Measurements from ENCODE around the gene ATP2B1. TPM values are rescaled to one million over a fixed set of nuclear protein-coding genes. Genes with fewer than 3 reads are reported as not detected.

The ATP2B1 gene
- total RNA-seq, 1 experiment from 2014 or later = 20.6 TPM

- H3K4me3 Mint-ChIP-seq = no peak overlapping the region
- Histone ChIP-seq H3K27me3 (ENCODE audit: insufficient read depth, low read length) (no peaks in the 10 kb centered on the region), H2AFZ (ENCODE audit: low read length) (no peak overlapping the region), H3K56ac (ENCODE audit: insufficient read length, low read depth, low read length) (no peak overlapping the region), H3K4me2 (ENCODE audit: insufficient read depth, insufficient read length, low read length) (no peak overlapping the region), H2BK5ac (ENCODE audit: insufficient read length, low read length) (no peak overlapping the region), H3K23ac (ENCODE audit: insufficient read length, low read depth, low read length) (no peak overlapping the region), H3K18ac (ENCODE audit: insufficient read length, low read depth, low read length) (no peak overlapping the region), H3K4me1 (ENCODE audit: insufficient read depth, low read length) (no peaks in the 10 kb centered on the region), H3K9ac (ENCODE audit: extremely low read depth, insufficient read length, low read length) (no peak overlapping the region), H3K27ac (ENCODE audit: insufficient read length, low read depth, low read length) (no peak overlapping the region), H4K5ac (ENCODE audit: insufficient read length, low read depth, low read length) (no peak overlapping the region), H3K4ac (ENCODE audit: low read depth, low read length) (no peak overlapping the region), H3T11ph (ENCODE audit: low read length) (no peak overlapping the region), H4K20me1 (ENCODE audit: control insufficient read depth, insufficient read depth, insufficient read length) (no peaks in the 10 kb centered on the region), H2BK20ac (ENCODE audit: low read depth, low read length, poor library complexity, severe bottlenecking) (no peak overlapping the region), H3K14ac (ENCODE audit: insufficient read depth, low read length) (no peak overlapping the region), H3K9me3 (ENCODE audit: control insufficient read depth, low read depth, low read length) (no peaks in the 10 kb centered on the region), H2AK5ac (ENCODE audit: insufficient read length, low read length) (no peak overlapping the region), H2BK15ac (ENCODE audit: low read depth, low read length) (no peak overlapping the region), H4K8ac (replicated peaks; ENCODE audit: insufficient read length, low read depth, low read length) (no peak overlapping the region), H3K79me1 (ENCODE audit: insufficient read depth, low read depth, low read length, poor library complexity, severe bottlenecking) (peaks cover 2% of the 10 kb centered on the region), H3K23me2 (ENCODE audit: insufficient read length, low read depth, low read length, poor library complexity, severe bottlenecking) (no peaks in the 10 kb centered on the region), H2BK120ac (ENCODE audit: low read depth, low read length, poor library complexity, severe bottlenecking) (no peak overlapping the region), H3K79me2 (ENCODE audit: insufficient read depth, low read length) (peaks cover 3% of the 10 kb centered on the region; the same call in 1 of the 2 replicates), H2BK12ac (ENCODE audit: insufficient read length, low read depth, low read length) (no peak overlapping the region), H4K91ac (ENCODE audit: insufficient read length, low read depth, low read length) (no peak overlapping the region)
- WGBS (ENCODE audit: extremely low coverage, insufficient read length, low lambda C conversion rate) = no CpG with 5 or more reads among the region's 2 CpGs
- H3K36me3 Mint-ChIP-seq (ENCODE audit: insufficient read depth in 1 of 3, low read depth in 3 of 3) = no peaks in the 10 kb centered on the region
- peaks cover 8 to 9% of the 10 kb centered on the region in 2 experiments for H3K4me1 Mint-ChIP-seq
- no peak for DNase-seq
- H3K27ac Mint-ChIP-seq = peak overlapping the region in 1 of 3 experiments; percentile 1; a peak in 1 of 7 replicates
- no peak for TF ChIP-seq CTCF (conservative IDR thresholded peaks at IDR 0.05)
- H3K27me3 Mint-ChIP-seq (ENCODE audit: low read depth) = no peaks in the 10 kb centered on the region
- H3K9me3 Mint-ChIP-seq = no peaks in the 10 kb centered on the region; a peak in 1 of 5 replicates
These were observed 36.1 kb downstream of the ATP2B1 start for GRCh38 chr12:89672589-89672979.
